Measurements from ENCODE around the gene NLGN4Y. TPM values are rescaled to one million over a fixed set of nuclear protein-coding genes. Genes with fewer than 3 reads are reported as not detected.
"Not testable (repeated sequence)": the region's sequence is repeated elsewhere in the genome, so short reads cannot be mapped to it uniquely, and the experiment has no call there.

The NLGN4Y gene
- total RNA-seq, 1 donor from 2014 or later: not detected

DNA sequence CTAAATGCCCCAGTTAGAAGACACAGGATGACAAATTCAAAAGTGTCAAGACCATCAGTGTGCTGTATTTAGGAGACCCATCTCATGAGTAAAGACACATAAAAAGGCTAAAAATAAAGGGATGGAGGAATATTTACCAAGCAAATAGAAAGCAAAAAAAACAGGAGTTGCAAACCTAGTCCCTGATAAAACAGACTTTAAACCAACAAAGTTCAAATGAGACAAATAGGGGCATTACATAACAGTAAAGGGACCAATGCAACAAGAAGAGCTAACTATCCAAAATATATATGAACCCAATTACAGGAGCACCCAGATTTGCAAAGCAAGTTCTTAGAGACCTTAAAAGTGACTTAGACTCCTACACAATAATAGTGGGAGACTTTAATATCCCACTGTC, 336.1 kb downstream of the NLGN4Y start:
- H3K36me3 Mint-ChIP-seq: no peaks in the 10 kb centered on the region
- DNase-seq (ENCODE audit: low spot score): no peak
- H2AFZ ChIP-seq (replicated peaks): no peak overlapping the region
- no peak overlapping the region for H3K4me3 ChIP-seq
- no peaks in the 10 kb centered on the region for H3K79me2 ChIP-seq (ENCODE audit: low read depth)
- no peaks in the 10 kb centered on the region for H3K9me3 Mint-ChIP-seq
- no peak overlapping the region for H3K27ac Mint-ChIP-seq
- no peak overlapping the region for H3K4me2 ChIP-seq
- H3K27ac ChIP-seq: no peak overlapping the region
- H3K27me3 ChIP-seq: no peaks in the 10 kb centered on the region
- no peaks in the 10 kb centered on the region for H4K20me1 ChIP-seq (ENCODE audit: low read depth)
- H3K9me3 ChIP-seq (ENCODE audit: low read depth): no peaks in the 10 kb centered on the region
- no peak overlapping the region for H3K4me3 Mint-ChIP-seq
- H3K4me1 ChIP-seq: no peaks in the 10 kb centered on the region
- no peaks in the 10 kb centered on the region for H3K27me3 Mint-ChIP-seq (ENCODE audit: insufficient read depth, low read depth)
- no peak overlapping the region for H3K9ac ChIP-seq
- no peaks in the 10 kb centered on the region for H3F3A ChIP-seq (ENCODE audit: low read depth)
- TF ChIP-seq EZH2phosphoT487 (IDR thresholded peaks at IDR 0.05): no peak
- TF ChIP-seq EZH2 (IDR thresholded peaks at IDR 0.05): no peak
- TF ChIP-seq, protein P1, sequence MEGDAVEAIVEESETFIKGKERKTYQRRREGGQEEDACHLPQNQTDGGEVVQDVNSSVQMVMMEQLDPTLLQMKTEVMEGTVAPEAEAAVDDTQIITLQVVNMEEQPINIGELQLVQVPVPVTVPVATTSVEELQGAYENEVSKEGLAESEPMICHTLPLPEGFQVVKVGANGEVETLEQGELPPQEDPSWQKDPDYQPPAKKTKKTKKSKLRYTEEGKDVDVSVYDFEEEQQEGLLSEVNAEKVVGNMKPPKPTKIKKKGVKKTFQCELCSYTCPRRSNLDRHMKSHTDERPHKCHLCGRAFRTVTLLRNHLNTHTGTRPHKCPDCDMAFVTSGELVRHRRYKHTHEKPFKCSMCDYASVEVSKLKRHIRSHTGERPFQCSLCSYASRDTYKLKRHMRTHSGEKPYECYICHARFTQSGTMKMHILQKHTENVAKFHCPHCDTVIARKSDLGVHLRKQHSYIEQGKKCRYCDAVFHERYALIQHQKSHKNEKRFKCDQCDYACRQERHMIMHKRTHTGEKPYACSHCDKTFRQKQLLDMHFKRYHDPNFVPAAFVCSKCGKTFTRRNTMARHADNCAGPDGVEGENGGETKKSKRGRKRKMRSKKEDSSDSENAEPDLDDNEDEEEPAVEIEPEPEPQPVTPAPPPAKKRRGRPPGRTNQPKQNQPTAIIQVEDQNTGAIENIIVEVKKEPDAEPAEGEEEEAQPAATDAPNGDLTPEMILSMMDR (IDR thresholded peaks at IDR 0.05): no peak
- H3K4me1 Mint-ChIP-seq: no peaks in the 10 kb centered on the region
- H3K36me3 ChIP-seq: no peaks in the 10 kb centered on the region

DNA sequence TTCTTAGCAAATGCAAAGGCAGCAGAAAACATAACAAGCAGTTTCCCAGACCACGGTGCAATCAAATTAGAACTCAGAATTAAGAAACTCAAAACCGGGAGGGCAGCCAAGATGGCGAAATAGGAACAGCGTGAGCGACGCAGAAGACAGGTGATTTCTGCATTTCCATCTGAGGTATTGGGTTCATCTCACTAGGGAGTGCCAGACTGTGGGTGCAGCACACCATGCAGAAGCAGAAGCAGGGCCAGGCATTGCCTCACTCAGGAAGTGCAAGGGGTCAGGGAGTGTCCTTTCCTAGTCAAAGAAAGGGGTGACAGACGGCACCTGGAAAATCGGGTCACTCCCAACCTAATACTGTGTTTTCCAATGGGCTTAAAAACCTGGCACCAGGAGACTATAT, 336.7 kb downstream of the NLGN4Y start:
- not testable (repeated sequence) for H3K27ac ChIP-seq; H3K27me3 ChIP-seq; H3K27me3 Mint-ChIP-seq (ENCODE audit: insufficient read depth, low read depth); H3K79me2 ChIP-seq (ENCODE audit: low read depth); H2AFZ ChIP-seq (replicated peaks); H3K36me3 ChIP-seq; DNase-seq (ENCODE audit: low spot score); H3K9ac ChIP-seq; H3K36me3 Mint-ChIP-seq; H3K4me1 ChIP-seq; H3K4me3 Mint-ChIP-seq; H3K4me2 ChIP-seq; H3F3A ChIP-seq (ENCODE audit: low read depth); H3K4me1 Mint-ChIP-seq; H3K4me3 ChIP-seq; H4K20me1 ChIP-seq (ENCODE audit: low read depth); H3K9me3 ChIP-seq (ENCODE audit: low read depth); H3K27ac Mint-ChIP-seq; H3K9me3 Mint-ChIP-seq

DNA sequence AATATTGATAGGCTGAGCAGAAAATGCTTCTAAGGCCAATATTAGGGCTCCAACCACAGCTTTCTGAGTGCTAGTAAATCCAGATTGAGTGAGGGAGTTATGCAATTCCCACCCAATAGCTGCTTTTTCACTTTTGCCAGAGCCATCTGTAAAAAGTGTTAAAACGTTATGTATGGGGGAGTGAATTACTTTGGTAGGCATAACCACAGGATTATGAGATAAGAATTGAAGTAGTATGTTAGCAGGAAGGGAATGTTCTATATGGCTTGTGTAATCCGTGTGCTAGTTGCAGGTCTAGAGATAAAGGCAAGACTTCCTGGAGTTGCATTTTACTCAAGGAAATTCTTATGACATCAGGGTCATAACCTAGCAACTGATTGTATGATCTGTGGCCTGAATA, 347.6 kb downstream of the NLGN4Y start:
- Mint-ChIP-seq H3K4me3 (no peak overlapping the region), H3K27ac (no peak overlapping the region), H3K4me1 (no peaks in the 10 kb centered on the region), H3K36me3 (no peaks in the 10 kb centered on the region), H3K9me3 (no peaks in the 10 kb centered on the region), H3K27me3 (ENCODE audit: insufficient read depth, low read depth) (no peaks in the 10 kb centered on the region)
- Histone ChIP-seq H3K27me3 (no peaks in the 10 kb centered on the region), H3K9ac (no peak overlapping the region), H3K4me3 (no peak overlapping the region), H3K9me3 (ENCODE audit: low read depth) (no peaks in the 10 kb centered on the region), H3K36me3 (no peaks in the 10 kb centered on the region), H3K27ac (no peak overlapping the region), H2AFZ (replicated peaks) (no peak overlapping the region), H3K79me2 (ENCODE audit: low read depth) (no peaks in the 10 kb centered on the region), H3K4me1 (no peaks in the 10 kb centered on the region), H3F3A (ENCODE audit: low read depth) (no peaks in the 10 kb centered on the region), H4K20me1 (ENCODE audit: low read depth) (no peaks in the 10 kb centered on the region), H3K4me2 (no peak overlapping the region)
- TF ChIP-seq EZH2phosphoT487 (IDR thresholded peaks at IDR 0.05) (no peak), EZH2 (IDR thresholded peaks at IDR 0.05) (no peak)
- TF ChIP-seq, protein P1 (IDR thresholded peaks at IDR 0.05): no peak
- DNase-seq (ENCODE audit: low spot score): no peak

Data from neural progenitor cell (in vitro differentiated cells).